Erythroblast (primary cell): Measurements from ENCODE around the gene MTCP1.

ENCODE experiments used
- GATA1 ChIP-seq: IDR thresholded peaks from 2 replicates; pipeline ENCODE4 v1.6.1; 2011; ENCODE audit warnings: low read depth, mild to moderate bottlenecking, control low read depth, low read length, moderate library complexity
- POLR2A ChIP-seq: IDR thresholded peaks from 2 replicates; pipeline ENCODE4 v1.6.1; 2011; ENCODE audit warnings: mild to moderate bottlenecking, low read length

- TF ChIP-seq POLR2A (no peak), GATA1 (no peak)
Measured at GRCh38 chrX:155069414-155069813, 1.5 kb downstream of the MTCP1 start.
